Stimulated activated CD8-positive, alpha-beta memory T cell treated with anti-CD3 and anti-CD28 coated beads, Interleukin-7, amount 100 ng/mL, for 4 hours (primary cell): Measurements from ENCODE around the gene PTPRCAP.
"Not testable (repeated sequence)": the region's sequence is repeated elsewhere in the genome, so short reads cannot be mapped to it uniquely, and the experiment has no call there.

Experiments
- DNase-seq, 2 donors: peaks; one replicate each; pipeline ENCODE4 v3.0.0-alpha.2; 2020; ENCODE audit warnings: low read depth in 2 of 2

PTPRCAP gene

GRCh38 chr11:67409781-67410368 is 27.6 kb downstream of the PTPRCAP start:
- no peak for DNase-seq

GRCh38 chr11:67409261-67409666 is 28.2 kb downstream of the PTPRCAP start:
- peak in 1 of 2 donors; percentile 57 for DNase-seq

GRCh38 chr11:67408437-67409200 is 28.9 kb downstream of the PTPRCAP start:
- no peak for DNase-seq

GRCh38 chr11:67407688-67408163 is 29.8 kb downstream of the PTPRCAP start:
- DNase-seq = no peak

- no peak for DNase-seq
These were observed 30.4 kb downstream of the PTPRCAP start for GRCh38 chr11:67406969-67407687.

GRCh38 chr11:67406420-67406968 is 31.0 kb downstream of the PTPRCAP start:
- no peak for DNase-seq

GRCh38 chr11:67405688-67406339 is 31.7 kb downstream of the PTPRCAP start:
- DNase-seq = no peak

GRCh38 chr11:67405196-67405567 is 32.3 kb downstream of the PTPRCAP start:
- no peak for DNase-seq

- DNase-seq = peak in 1 of 2 donors; percentile 50
These were observed 32.8 kb downstream of the PTPRCAP start for GRCh38 chr11:67404515-67405195.

GRCh38 chr11:67403085-67403484 is 34.4 kb downstream of the PTPRCAP start:
- not testable (repeated sequence) for DNase-seq

- not testable (repeated sequence) for DNase-seq
These were observed 35.2 kb downstream of the PTPRCAP start for GRCh38 chr11:67402192-67402839.

GRCh38 chr11:67401495-67402191 is 35.8 kb downstream of the PTPRCAP start, which contains the start of gene PPP1CA:
TSS of gene PPP1CA (minus strand) at chr11:67401858. CDS start at chr11:67401782, 76 bp downstream.
- DNase-seq = peak; percentile 80 to 88

- DNase-seq = no peak
These were observed 36.5 kb downstream of the PTPRCAP start for GRCh38 chr11:67400942-67401494.

GRCh38 chr11:67400251-67400941 is 37.1 kb downstream of the PTPRCAP start:
- DNase-seq = no peak

GRCh38 chr11:67398661-67399563 is 38.6 kb downstream of the PTPRCAP start:
- no peak for DNase-seq

- no peak for DNase-seq
These were observed 39.4 kb downstream of the PTPRCAP start for GRCh38 chr11:67397986-67398660.

GRCh38 chr11:67397536-67397935 is 39.9 kb downstream of the PTPRCAP start:
- no peak for DNase-seq
